HepG2 (cell line): ENCODE data around the gene TMEM95. TPM values are rescaled to one million over a fixed set of nuclear protein-coding genes. Genes with fewer than 3 reads are reported as not detected.

ENCODE experiments used
- ASH2L ChIP-seq: fragments of 300-600, 200-600 bp; sonication (generic); IDR thresholded peaks from 2 replicates; pipeline ENCODE4 v1.7.0; 2017; ENCODE audit warnings: low read depth, mild to moderate bottlenecking, moderate library complexity, mixed read lengths, low read length; ENCODE audit not compliant: insufficient read length
- CEBPB ChIP-seq: IDR thresholded peaks from 2 replicates; pipeline ENCODE4 v1.6.1; 2011; ENCODE audit warnings: low read depth, low read length, improper control_type of control experiment, borderline replicate concordance
- EZH2 ChIP-seq: conservative IDR thresholded peaks from 2 replicates; pipeline ENCODE4 v1.6.1; 2012; ENCODE audit warnings: mild to moderate bottlenecking, low read depth, low read length, moderate library complexity
- HMG20A ChIP-seq: IDR thresholded peaks from 2 replicates; pipeline ENCODE4 v1.6.1; 2016; ENCODE audit warnings: borderline replicate concordance
- HNF4G ChIP-seq, 2 experiments: sonication (generic) in 1 of 2; formaldehyde crosslinking in 1 of 2; IDR thresholded peaks; 2 replicates each; pipeline versions ENCODE4 v1.4.0 to v1.6.1; 2011 to 2020; ENCODE audit warnings: borderline replicate concordance in 2 of 2, low read depth in 2 of 2, mild to moderate bottlenecking in 2 of 2, low read length in 1 of 2, missing genetic modification reagents in 1 of 2, moderate library complexity in 1 of 2
- MED13 ChIP-seq: sonication (generic); formaldehyde crosslinking; IDR thresholded peaks from 2 replicates; pipeline ENCODE4 v1.5.0; 2020; ENCODE audit warnings: missing genetic modification reagents
- NR2F1 ChIP-seq, 2 experiments: fragments of 450-650 bp in 1 of 2; formaldehyde crosslinking in 1 of 2; IDR thresholded peaks; 2 replicates each; pipeline versions ENCODE4 v1.5.0 to v1.6.1; 2016 to 2020; ENCODE audit warnings: mild to moderate bottlenecking in 1 of 2, missing compliant biosample characterization in 1 of 2, missing genetic modification reagents in 1 of 2, moderate library complexity in 1 of 2
- POLR2AphosphoS2 ChIP-seq: IDR thresholded peaks from 2 replicates; pipeline ENCODE4 v1.6.1; 2011; ENCODE audit warnings: low read depth, low read length, improper control_type of control experiment
- SALL1 ChIP-seq: sonication (generic); formaldehyde crosslinking; IDR thresholded peaks from 2 replicates; pipeline ENCODE4 v1.8.0; 2022; ENCODE audit warnings: mild to moderate bottlenecking, missing genetic modification reagents
- SNAI1 ChIP-seq: sonication (generic); formaldehyde crosslinking; IDR thresholded peaks from 2 replicates; pipeline ENCODE4 v1.5.0; 2020; ENCODE audit warnings: mild to moderate bottlenecking, missing genetic modification reagents, borderline replicate concordance
- ZBTB21 ChIP-seq: sonication (generic); formaldehyde crosslinking; IDR thresholded peaks from 2 replicates; pipeline ENCODE4 v1.4.0; 2020; ENCODE audit warnings: missing genetic modification reagents
- ZBTB33 ChIP-seq: sonication (generic); formaldehyde crosslinking; IDR thresholded peaks from 2 replicates; pipeline ENCODE4 v1.4.0; 2020; ENCODE audit warnings: missing genetic modification reagents
- ZEB1 ChIP-seq: IDR thresholded peaks from 2 replicates; pipeline ENCODE4 v1.6.1; 2012; ENCODE audit warnings: mild to moderate bottlenecking, low read depth, inconsistent platforms; ENCODE audit not compliant: insufficient replicate concordance
- ZNF225 ChIP-seq: sonication (generic); formaldehyde crosslinking; IDR thresholded peaks from 2 replicates; pipeline ENCODE4 v1.4.0; 2020; ENCODE audit warnings: mild to moderate bottlenecking, missing genetic modification reagents
- ZNF3 ChIP-seq: IDR thresholded peaks from 2 replicates; pipeline ENCODE4 v1.7.0; 2017; ENCODE audit warnings: inconsistent platforms
- ZNF337 ChIP-seq: sonication (generic); formaldehyde crosslinking; IDR thresholded peaks from 2 replicates; pipeline ENCODE4 v1.5.1; 2020; ENCODE audit warnings: missing genetic modification reagents, low read depth, mild to moderate bottlenecking, borderline replicate concordance
- ZNF446 ChIP-seq: sonication (generic); formaldehyde crosslinking; IDR thresholded peaks from 2 replicates; pipeline ENCODE4 v1.5.0; 2020; ENCODE audit warnings: mild to moderate bottlenecking, missing genetic modification reagents
- ZNF577 ChIP-seq: sonication (generic); formaldehyde crosslinking; IDR thresholded peaks from 2 replicates; pipeline ENCODE4 v1.4.0; 2020; ENCODE audit warnings: mild to moderate bottlenecking, low read depth, missing genetic modification reagents, borderline replicate concordance
- ZNF792 ChIP-seq: IDR thresholded peaks from 2 replicates; pipeline ENCODE4 v1.6.1; 2016
- ZZZ3 ChIP-seq: sonication (generic); formaldehyde crosslinking; IDR thresholded peaks from 2 replicates; pipeline ENCODE4 v1.4.0; 2020; ENCODE audit warnings: missing genetic modification reagents, mild to moderate bottlenecking, borderline replicate concordance
- polyA plus RNA-seq, 8 experiments: library from polyadenylated mRNA; depleted of rRNA in 3 of 8; stranded (reverse) in 7 of 8; unstranded in 1 of 8; fragments of >200 nt; fragmentation: Illumina TruSeq in 4 of 8; extraction: Trizol in 4 of 8; gene quantifications; 2 replicates each; pipeline versions ENCODE4 v1.2.1 to v1.2.3, GENCODE V29; 2011 to 2016; ENCODE audit warnings: low read depth in 4 of 8, missing spikeins in 1 of 8, mixed read lengths in 1 of 8; ENCODE audit not compliant: insufficient read depth in 1 of 8
- total RNA-seq, 5 experiments: library from RNA; depleted of rRNA; stranded (reverse); fragments of >200 nt; fragmentation: Illumina TruSeq; extraction: Trizol; gene quantifications; 2 replicates each; pipeline ENCODE4 v1.2.3, GENCODE V29; 2016; ENCODE audit warnings: low read depth in 1 of 5
- TF ChIP-seq, protein P1 (sequence below): sonication (generic); formaldehyde crosslinking; IDR thresholded peaks from 2 replicates; pipeline ENCODE4 v1.4.0; 2020; ENCODE audit warnings: missing genetic modification reagents
- TF ChIP-seq, protein P2 (sequence below): sonication (generic); formaldehyde crosslinking; IDR thresholded peaks from 2 replicates; pipeline ENCODE4 v1.8.1; 2023; ENCODE audit warnings: mild to moderate bottlenecking, missing genetic modification reagents, borderline replicate concordance
- TF ChIP-seq, protein P3 (sequence below): sonication (generic); IDR thresholded peaks from 2 replicates; pipeline ENCODE4 v1.6.1; 2016; ENCODE audit warnings: low read depth, borderline replicate concordance

Gene TMEM95
- total and polyA plus RNA-seq, 2 of the 13 experiments (the other 11 are each of a cell fraction or from before 2014, with no cell fraction given) = not detected

GRCh38 chr17:7314719-7315569 lies 40.0 kb upstream of the TMEM95 start, which contains the start of gene GPS2 (continued):
- TF ChIP-seq ZNF792 (CRISPR knock-in tag) (peak; percentile 61; the same call in 1 of the 2 replicates), ZBTB33 (CRISPR knock-in tag) (peak; percentile 54; the same call in 1 of the 2 replicates), ZNF577 (CRISPR knock-in tag) (no peak), CEBPB (no peak), ZNF446 (CRISPR knock-in tag) (peak; percentile 88), POLR2AphosphoS2 (no peak; the same call in 1 of the 2 replicates), ZNF3 (CRISPR knock-in tag) (no peak), ZZZ3 (peak; percentile 56; the same call in 1 of the 2 replicates), SALL1 (CRISPR knock-in tag) (peak; percentile 81), ZNF337 (no peak), EZH2 (no peak), ZBTB21 (peak; percentile 33; the same call in 1 of the 2 replicates), HMG20A (CRISPR knock-in tag) (no peak), ZEB1 (peak; percentile 31), SNAI1 (CRISPR knock-in tag) (no peak), ASH2L (peak; percentile 72), ZNF225 (no peak; the same call in 1 of the 2 replicates), MED13 (no peak), NR2F1 (CRISPR knock-in tag; IDR thresholded peaks at IDR 0.05) (no peak), HNF4G (IDR thresholded peaks at IDR 0.05; ENCODE audit: borderline replicate concordance, low read depth, low read length) (no peak), HNF4G (CRISPR knock-in tag; IDR thresholded peaks at IDR 0.05; ENCODE audit: borderline replicate concordance, low read depth) (peak; percentile 56; the same call in 1 of the 2 replicates)
- TF ChIP-seq, protein P1, sequence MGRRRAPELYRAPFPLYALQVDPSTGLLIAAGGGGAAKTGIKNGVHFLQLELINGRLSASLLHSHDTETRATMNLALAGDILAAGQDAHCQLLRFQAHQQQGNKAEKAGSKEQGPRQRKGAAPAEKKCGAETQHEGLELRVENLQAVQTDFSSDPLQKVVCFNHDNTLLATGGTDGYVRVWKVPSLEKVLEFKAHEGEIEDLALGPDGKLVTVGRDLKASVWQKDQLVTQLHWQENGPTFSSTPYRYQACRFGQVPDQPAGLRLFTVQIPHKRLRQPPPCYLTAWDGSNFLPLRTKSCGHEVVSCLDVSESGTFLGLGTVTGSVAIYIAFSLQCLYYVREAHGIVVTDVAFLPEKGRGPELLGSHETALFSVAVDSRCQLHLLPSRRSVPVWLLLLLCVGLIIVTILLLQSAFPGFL (CRISPR knock-in tag) = 0 out of 2 replicates have a peak, but pooled peaks have one; percentile 73
- TF ChIP-seq, protein P2, sequence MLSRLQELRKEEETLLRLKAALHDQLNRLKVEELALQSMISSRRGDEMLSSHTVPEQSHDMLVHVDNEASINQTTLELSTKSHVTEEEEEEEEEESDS = peak; percentile 91; the same call in 1 of the 2 replicates
- TF ChIP-seq, protein P3, sequence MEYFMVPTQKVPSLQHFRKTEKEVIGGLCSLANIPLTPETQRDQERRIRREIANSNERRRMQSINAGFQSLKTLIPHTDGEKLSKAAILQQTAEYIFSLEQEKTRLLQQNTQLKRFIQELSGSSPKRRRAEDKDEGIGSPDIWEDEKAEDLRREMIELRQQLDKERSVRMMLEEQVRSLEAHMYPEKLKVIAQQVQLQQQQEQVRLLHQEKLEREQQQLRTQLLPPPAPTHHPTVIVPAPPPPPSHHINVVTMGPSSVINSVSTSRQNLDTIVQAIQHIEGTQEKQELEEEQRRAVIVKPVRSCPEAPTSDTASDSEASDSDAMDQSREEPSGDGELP = peak; percentile 87; the same call in 1 of the 2 replicates
